GM23338 (cell line): Measurements from ENCODE around the gene DLG2. TPM values are rescaled to one million over a fixed set of nuclear protein-coding genes. Genes with fewer than 3 reads are reported as not detected.

Experiments
- ATAC-seq: fragments of 200-7000 bp; cut with Tn5 transposase; 3 replicates; pipeline ENCODE4 v1.9.1; 2020
- DNase-seq: peaks from one replicate; pipeline ENCODE4 v3.0.0-alpha.2; 2015; ENCODE audit warnings: low spot score
- H2AFZ ChIP-seq: fragments of 200-600 bp; sonication (generic); 2 replicates; pipeline ENCODE4 v1.8.0; 2016; ENCODE audit warnings: antibody characterized with exemption, mild to moderate bottlenecking, moderate library complexity
- H3F3A ChIP-seq: fragments of 200-600 bp; sonication (generic); replicated peaks from 2 replicates; pipeline ENCODE4 v1.8.0; 2017; ENCODE audit warnings: antibody characterized with exemption, mixed run types, low read depth
- H3K27ac ChIP-seq: fragments of 200-600 bp; sonication (generic); 2 replicates; pipeline ENCODE4 v1.6.1; 2016; ENCODE audit warnings: low read depth
- H3K27me3 ChIP-seq: fragments of 200-600 bp; sonication (generic); 2 replicates; pipeline ENCODE4 v1.8.0; 2016; ENCODE audit warnings: mild to moderate bottlenecking, mixed run types, moderate library complexity; ENCODE audit not compliant: insufficient read depth
- H3K36me3 ChIP-seq: fragments of 200-600 bp; sonication (generic); 2 replicates; pipeline ENCODE4 v1.8.0; 2016; ENCODE audit warnings: mild to moderate bottlenecking; ENCODE audit not compliant: insufficient read depth
- H3K4me1 ChIP-seq: fragments of 200-600 bp; sonication (generic); 2 replicates; pipeline ENCODE4 v1.8.0; 2016; ENCODE audit warnings: mild to moderate bottlenecking, moderate library complexity; ENCODE audit not compliant: insufficient read depth
- H3K4me2 ChIP-seq: fragments of 200-600 bp; sonication (generic); 2 replicates; pipeline ENCODE4 v1.7.1; 2017; ENCODE audit warnings: mixed run types
- H3K4me3 ChIP-seq: fragments of 200-600 bp; sonication (generic); 2 replicates; pipeline ENCODE4 v1.6.1; 2016; ENCODE audit warnings: mixed run types
- H3K79me2 ChIP-seq: fragments of 200-600 bp; sonication (generic); replicated peaks from 2 replicates; pipeline ENCODE4 v1.8.0; 2017; ENCODE audit warnings: mild to moderate bottlenecking; ENCODE audit not compliant: insufficient read depth
- H3K9me2 ChIP-seq: fragments of 200-600 bp; sonication (generic); 2 replicates; pipeline ENCODE4 v1.8.0; 2017; ENCODE audit not compliant: insufficient read depth
- H4K20me1 ChIP-seq: fragments of 200-600 bp; sonication (generic); replicated peaks from 2 replicates; pipeline ENCODE4 v1.8.0; 2017; ENCODE audit warnings: mild to moderate bottlenecking; ENCODE audit not compliant: insufficient read depth
- H3K27ac Mint-ChIP-seq: 2 replicates; pipeline ENCODE4 v1.8.0; 2020; ENCODE audit warnings: inconsistent platforms, mild to moderate bottlenecking, moderate library complexity, mixed read lengths
- H3K27me3 Mint-ChIP-seq: 3 replicates; pipeline ENCODE4 v1.8.0; 2022; ENCODE audit warnings: low read depth, mild to moderate bottlenecking, moderate library complexity, mixed read lengths, inconsistent platforms; ENCODE audit not compliant: insufficient read depth, poor library complexity
- H3K36me3 Mint-ChIP-seq: 3 replicates; pipeline ENCODE4 v1.8.0; 2021; ENCODE audit warnings: low read depth, mild to moderate bottlenecking, inconsistent platforms, moderate library complexity, mixed read lengths
- H3K4me1 Mint-ChIP-seq: 3 replicates; pipeline ENCODE4 v1.8.0; 2020; ENCODE audit warnings: mild to moderate bottlenecking, inconsistent platforms, mixed read lengths
- H3K4me3 Mint-ChIP-seq: 3 replicates; pipeline ENCODE4 v1.8.0; 2021; ENCODE audit warnings: moderate library complexity, mild to moderate bottlenecking, inconsistent platforms, mixed read lengths
- H3K9me3 Mint-ChIP-seq: 3 replicates; pipeline ENCODE4 v1.8.0; 2020; ENCODE audit warnings: moderate library complexity, mild to moderate bottlenecking, inconsistent platforms, mixed read lengths
- CREB1 ChIP-seq: fragments of 250-450 bp; sonication (Bioruptor Pico); IDR thresholded peaks from 2 replicates; pipeline ENCODE4 v1.5.0; 2020; ENCODE audit warnings: low read depth, mild to moderate bottlenecking, moderate library complexity
- ETS1 ChIP-seq: IDR thresholded peaks from 2 replicates; pipeline ENCODE4 v1.6.1; 2016; ENCODE audit warnings: antibody characterized with exemption
- EZH2 ChIP-seq: fragments of 200-600 bp; sonication (generic); IDR thresholded peaks from one replicate; pipeline ENCODE4 v1.8.0; 2017; ENCODE audit warnings: antibody characterized with exemption, mild to moderate bottlenecking, low read depth; ENCODE audit not compliant: unreplicated experiment
- EZH2phosphoT487 ChIP-seq: fragments of 200-600 bp; sonication (generic); IDR thresholded peaks from one replicate; pipeline ENCODE4 v1.8.1; 2018; ENCODE audit warnings: antibody characterized with exemption; ENCODE audit not compliant: unreplicated experiment
- JUNB ChIP-seq: IDR thresholded peaks from one replicate; pipeline ENCODE4 v1.6.1; 2016; ENCODE audit warnings: antibody characterized with exemption; ENCODE audit not compliant: unreplicated experiment
- NANOG ChIP-seq: IDR thresholded peaks from 2 replicates; pipeline ENCODE4 v1.6.1; 2016; ENCODE audit warnings: antibody characterized with exemption, borderline replicate concordance
- POLR2AphosphoS5 ChIP-seq: IDR thresholded peaks from 2 replicates; pipeline ENCODE4 v1.6.1; 2016; ENCODE audit warnings: antibody characterized with exemption, low read depth
- STAT1 ChIP-seq: IDR thresholded peaks from one replicate; pipeline ENCODE4 v1.6.1; 2016; ENCODE audit warnings: antibody characterized with exemption; ENCODE audit not compliant: unreplicated experiment
- ZNF114 ChIP-seq: fragments of 250-450 bp; sonication (Bioruptor Pico); IDR thresholded peaks from 2 replicates; pipeline ENCODE4 v1.5.0; 2020; ENCODE audit warnings: mild to moderate bottlenecking, moderate library complexity
- ZNF331 ChIP-seq: fragments of 250-450 bp; sonication (Bioruptor Pico); IDR thresholded peaks from 2 replicates; pipeline ENCODE4 v1.5.0; 2020; ENCODE audit warnings: low read depth, mild to moderate bottlenecking, moderate library complexity
- ZNF462 ChIP-seq: fragments of 250-450 bp; sonication (Bioruptor Pico); IDR thresholded peaks from 2 replicates; pipeline ENCODE4 v1.5.0; 2020; ENCODE audit warnings: mild to moderate bottlenecking, moderate library complexity
- polyA plus RNA-seq: library from polyadenylated mRNA; unstranded; fragments of >200 nt; fragmentation: Nextera tagmentation; extraction: Ambion mirVana; gene quantifications from 2 replicates; pipeline ENCODE4 v1.2.1, GENCODE V29; 2016
- total RNA-seq: library from RNA; depleted of rRNA; stranded (reverse); fragments of >200 nt; shearing (Covaris generic); gene quantifications from 2 replicates; pipeline ENCODE4 v1.2.3, GENCODE V29; 2014
- TF ChIP-seq, protein P1 (sequence below): IDR thresholded peaks from one replicate; pipeline ENCODE4 v1.6.1; 2018; ENCODE audit warnings: antibody characterized with exemption; ENCODE audit not compliant: unreplicated experiment
- TF ChIP-seq, protein P2 (sequence below), 2 experiments: fragments of 200-600 bp in 1 of 2; sonication (generic) in 1 of 2; conservative IDR thresholded peaks; 2 replicates each; pipeline versions ENCODE4 v1.5.1 to v1.6.1; 2016 to 2017; ENCODE audit warnings: antibody characterized with exemption in 2 of 2, low read depth in 2 of 2, mild to moderate bottlenecking in 2 of 2, moderate library complexity in 1 of 2

Gene DLG2
- total and polyA plus RNA-seq, 2 experiments from 2014 or later, result 19.8 to 21.5 TPM

DNA sequence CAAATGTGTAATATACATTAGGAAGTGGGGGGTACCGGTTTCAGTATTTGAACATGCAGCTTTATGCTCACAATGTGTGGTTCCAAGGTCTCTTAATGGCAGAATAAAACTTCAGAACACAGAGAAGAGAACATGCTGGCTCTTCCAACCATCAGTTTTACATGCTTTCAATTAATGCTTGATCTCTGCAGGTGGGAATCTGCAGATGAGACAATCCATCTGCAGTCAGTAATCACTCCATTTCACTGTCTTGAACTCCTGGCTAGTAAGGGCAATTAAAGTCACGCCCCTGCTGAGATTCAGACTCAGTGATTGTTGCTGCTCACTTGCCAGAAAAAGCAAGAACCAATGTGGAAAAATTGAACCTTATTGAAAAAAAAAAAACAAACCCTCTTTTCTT is 945.7 kb downstream of the DLG2 start:
- H3K27ac ChIP-seq, result no peak overlapping the region
- ATAC-seq (no peak), DNase-seq (no peak)
- Mint-ChIP-seq H3K9me3 (no peaks in the 10 kb centered on the region), H3K4me1 (peaks cover 10% of the 10 kb centered on the region), H3K4me3 (no peak overlapping the region), H3K27me3 (peaks cover 2% of the 10 kb centered on the region), H3K27ac (no peak overlapping the region), H3K36me3 (no peaks in the 10 kb centered on the region)
- H4K20me1 ChIP-seq, result no peaks in the 10 kb centered on the region
- no peaks in the 10 kb centered on the region for H3F3A ChIP-seq
- TF ChIP-seq, protein P1, sequence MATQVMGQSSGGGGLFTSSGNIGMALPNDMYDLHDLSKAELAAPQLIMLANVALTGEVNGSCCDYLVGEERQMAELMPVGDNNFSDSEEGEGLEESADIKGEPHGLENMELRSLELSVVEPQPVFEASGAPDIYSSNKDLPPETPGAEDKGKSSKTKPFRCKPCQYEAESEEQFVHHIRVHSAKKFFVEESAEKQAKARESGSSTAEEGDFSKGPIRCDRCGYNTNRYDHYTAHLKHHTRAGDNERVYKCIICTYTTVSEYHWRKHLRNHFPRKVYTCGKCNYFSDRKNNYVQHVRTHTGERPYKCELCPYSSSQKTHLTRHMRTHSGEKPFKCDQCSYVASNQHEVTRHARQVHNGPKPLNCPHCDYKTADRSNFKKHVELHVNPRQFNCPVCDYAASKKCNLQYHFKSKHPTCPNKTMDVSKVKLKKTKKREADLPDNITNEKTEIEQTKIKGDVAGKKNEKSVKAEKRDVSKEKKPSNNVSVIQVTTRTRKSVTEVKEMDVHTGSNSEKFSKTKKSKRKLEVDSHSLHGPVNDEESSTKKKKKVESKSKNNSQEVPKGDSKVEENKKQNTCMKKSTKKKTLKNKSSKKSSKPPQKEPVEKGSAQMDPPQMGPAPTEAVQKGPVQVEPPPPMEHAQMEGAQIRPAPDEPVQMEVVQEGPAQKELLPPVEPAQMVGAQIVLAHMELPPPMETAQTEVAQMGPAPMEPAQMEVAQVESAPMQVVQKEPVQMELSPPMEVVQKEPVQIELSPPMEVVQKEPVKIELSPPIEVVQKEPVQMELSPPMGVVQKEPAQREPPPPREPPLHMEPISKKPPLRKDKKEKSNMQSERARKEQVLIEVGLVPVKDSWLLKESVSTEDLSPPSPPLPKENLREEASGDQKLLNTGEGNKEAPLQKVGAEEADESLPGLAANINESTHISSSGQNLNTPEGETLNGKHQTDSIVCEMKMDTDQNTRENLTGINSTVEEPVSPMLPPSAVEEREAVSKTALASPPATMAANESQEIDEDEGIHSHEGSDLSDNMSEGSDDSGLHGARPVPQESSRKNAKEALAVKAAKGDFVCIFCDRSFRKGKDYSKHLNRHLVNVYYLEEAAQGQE, result no peak
- TF ChIP-seq STAT1, result no peak
- TF ChIP-seq ETS1, result no peak
- TF ChIP-seq CREB1 (CRISPR knock-in tag), result no peak
- no peak for TF ChIP-seq EZH2
- TF ChIP-seq, protein P2, sequence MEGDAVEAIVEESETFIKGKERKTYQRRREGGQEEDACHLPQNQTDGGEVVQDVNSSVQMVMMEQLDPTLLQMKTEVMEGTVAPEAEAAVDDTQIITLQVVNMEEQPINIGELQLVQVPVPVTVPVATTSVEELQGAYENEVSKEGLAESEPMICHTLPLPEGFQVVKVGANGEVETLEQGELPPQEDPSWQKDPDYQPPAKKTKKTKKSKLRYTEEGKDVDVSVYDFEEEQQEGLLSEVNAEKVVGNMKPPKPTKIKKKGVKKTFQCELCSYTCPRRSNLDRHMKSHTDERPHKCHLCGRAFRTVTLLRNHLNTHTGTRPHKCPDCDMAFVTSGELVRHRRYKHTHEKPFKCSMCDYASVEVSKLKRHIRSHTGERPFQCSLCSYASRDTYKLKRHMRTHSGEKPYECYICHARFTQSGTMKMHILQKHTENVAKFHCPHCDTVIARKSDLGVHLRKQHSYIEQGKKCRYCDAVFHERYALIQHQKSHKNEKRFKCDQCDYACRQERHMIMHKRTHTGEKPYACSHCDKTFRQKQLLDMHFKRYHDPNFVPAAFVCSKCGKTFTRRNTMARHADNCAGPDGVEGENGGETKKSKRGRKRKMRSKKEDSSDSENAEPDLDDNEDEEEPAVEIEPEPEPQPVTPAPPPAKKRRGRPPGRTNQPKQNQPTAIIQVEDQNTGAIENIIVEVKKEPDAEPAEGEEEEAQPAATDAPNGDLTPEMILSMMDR (conservative IDR thresholded peaks at IDR 0.05; ENCODE audit: low read depth in 2 of 2), result no peak
- TF ChIP-seq POLR2AphosphoS5, result no peak
- no peak for TF ChIP-seq ZNF114 (CRISPR knock-in tag)
- no peak for TF ChIP-seq JUNB
- TF ChIP-seq ZNF462 (CRISPR knock-in tag), result no peak
- TF ChIP-seq NANOG, result no peak
- TF ChIP-seq ZNF331 (CRISPR knock-in tag), result no peak
- TF ChIP-seq EZH2phosphoT487, result no peak
- no peaks in the 10 kb centered on the region for H3K9me2 ChIP-seq
- H2AFZ ChIP-seq, result no peak overlapping the region
- H3K4me1 ChIP-seq, result no peaks in the 10 kb centered on the region
- no peaks in the 10 kb centered on the region for H3K27me3 ChIP-seq
- H3K36me3 ChIP-seq, result no peaks in the 10 kb centered on the region
- H3K4me2 ChIP-seq, result no peak overlapping the region
- no peaks in the 10 kb centered on the region for H3K79me2 ChIP-seq
- no peak overlapping the region for H3K4me3 ChIP-seq
